EH (cell line): ENCODE data around the gene VASP.
A peak's percentile ranks its signal among the peaks of the same experiment; 100 is the strongest.

Source experiments
- DNase-seq: peaks from one replicate; pipeline ENCODE4 v3.0.0-alpha.2; 2015; ENCODE audit warnings: low read depth

The VASP gene

GRCh38 chr19:45473682-45474605 lies 33.3 kb upstream of the VASP start:
- DNase-seq = no peak

- DNase-seq = no peak
Observed at GRCh38 chr19:45474606-45475521, 32.4 kb upstream of the VASP start.

- no peak for DNase-seq
Observed at GRCh38 chr19:45475537-45476291, 31.6 kb upstream of the VASP start.

GRCh38 chr19:45476304-45476703 lies 31.0 kb upstream of the VASP start:
- no peak for DNase-seq

- no peak for DNase-seq
Observed at GRCh38 chr19:45477186-45477585, 30.1 kb upstream of the VASP start.

- no peak for DNase-seq
Observed at GRCh38 chr19:45477713-45478453, 29.4 kb upstream of the VASP start.

GRCh38 chr19:45478454-45479238 lies 28.6 kb upstream of the VASP start:
- DNase-seq = peak; percentile 94

- no peak for DNase-seq
Observed at GRCh38 chr19:45483033-45483432, 24.2 kb upstream of the VASP start.

- peak; percentile 49 for DNase-seq
Observed at GRCh38 chr19:45484273-45484945, 22.9 kb upstream of the VASP start.

- DNase-seq = peak; percentile 95
Observed at GRCh38 chr19:45485305-45486077, 21.8 kb upstream of the VASP start.

- DNase-seq = no peak
Observed at GRCh38 chr19:45488708-45489107, 18.6 kb upstream of the VASP start.

GRCh38 chr19:45489216-45489855 lies 17.9 kb upstream of the VASP start:
- no peak for DNase-seq

GRCh38 chr19:45492137-45492626 lies 15.1 kb upstream of the VASP start:
- no peak for DNase-seq

GRCh38 chr19:45492627-45493470 lies 14.4 kb upstream of the VASP start:
- DNase-seq = peak; percentile 92

GRCh38 chr19:45494261-45494916 lies 12.9 kb upstream of the VASP start:
- no peak for DNase-seq

- no peak for DNase-seq
Observed at GRCh38 chr19:45495178-45495577, 12.1 kb upstream of the VASP start.

- DNase-seq = peak; percentile 37
Observed at GRCh38 chr19:45496349-45496953, 10.8 kb upstream of the VASP start.
